DMS53 treated with DMSO at 0.1 percent for 48 hours (cell line): Measurements from ENCODE around the gene NRTN.
"Not testable (repeated sequence)": the region's sequence is repeated elsewhere in the genome, so short reads cannot be mapped to it uniquely, and the experiment has no call there.

ENCODE experiments used
- DNase-seq: peaks from one replicate; lab custom pipeline; 2025; ENCODE audit not compliant: unreplicated experiment; lab: John Stamatoyannopoulos, UW

NRTN gene

GRCh38 chr19:5804516-5805461 is at the start of gene NRTN:
TSS of gene NRTN (plus strand) at chr19:5805067. CDS start at chr19:5824166, 19,099 bp downstream.
- no peak for DNase-seq

- no peak for DNase-seq
These were observed 42.2 kb upstream of the NRTN start for GRCh38 chr19:5762608-5763217.

- no peak for DNase-seq
These were observed 39.6 kb upstream of the NRTN start for GRCh38 chr19:5765220-5765619.

GRCh38 chr19:5767949-5768348 is 36.9 kb upstream of the NRTN start:
- DNase-seq: no peak

- no peak for DNase-seq
These were observed 32.5 kb upstream of the NRTN start for GRCh38 chr19:5772416-5772815.

- no peak for DNase-seq
These were observed 31.6 kb upstream of the NRTN start for GRCh38 chr19:5773276-5773675.

- DNase-seq: no peak
These were observed 29.9 kb upstream of the NRTN start for GRCh38 chr19:5774921-5775320.

GRCh38 chr19:5775668-5776309 is 29.1 kb upstream of the NRTN start:
- DNase-seq: no peak

GRCh38 chr19:5778402-5778801 is 26.5 kb upstream of the NRTN start:
- DNase-seq: no peak

- not testable (repeated sequence) for DNase-seq
These were observed 24.0 kb upstream of the NRTN start for GRCh38 chr19:5780916-5781315.

GRCh38 chr19:5782322-5782721 is 22.5 kb upstream of the NRTN start:
- DNase-seq: no peak

GRCh38 chr19:5782945-5783919 is 21.6 kb upstream of the NRTN start:
- no peak for DNase-seq

- DNase-seq: no peak
These were observed 20.2 kb upstream of the NRTN start, which contains the start of gene PRR22 for GRCh38 chr19:5784581-5785147. TSS of gene PRR22 (minus strand) at chr19:5784746. CDS start at chr19:5784660, 86 bp downstream.

- no peak for DNase-seq
These were observed 19.4 kb upstream of the NRTN start for GRCh38 chr19:5785423-5785822.

- DNase-seq: no peak
These were observed 18.1 kb upstream of the NRTN start for GRCh38 chr19:5786593-5787408.

GRCh38 chr19:5787409-5788182 is 17.3 kb upstream of the NRTN start:
- no peak for DNase-seq

GRCh38 chr19:5788422-5788821 is 16.4 kb upstream of the NRTN start:
- DNase-seq: no peak

- no peak for DNase-seq
These were observed 15.5 kb upstream of the NRTN start for GRCh38 chr19:5789351-5789761.
